Peyer's patch (tissue), 4 donors: Measurements from ENCODE around the gene TTC38. TPM values are rescaled to one million over a fixed set of nuclear protein-coding genes. Genes with fewer than 3 reads are reported as not detected.
A peak's percentile ranks its signal among the peaks of the same experiment; 100 is the strongest.

Experiments
- DNase-seq, 3 donors: peaks; one replicate each; pipeline ENCODE4 v3.0.0-alpha.2; 2017 to 2019
- H3K27ac ChIP-seq, 4 donors: fragments of 200-600 bp; sonication (generic); one replicate each; pipeline ENCODE4 v1.5.1; 2016 to 2019
- H3K27me3 ChIP-seq, 2 donors: fragments of 200-600 bp; sonication (generic); one replicate each; pipeline ENCODE4 v1.5.1; 2019
- H3K36me3 ChIP-seq, 3 donors: fragments of 200-600 bp; sonication (generic); one replicate each; pipeline ENCODE4 v1.5.1; 2016 to 2019
- H3K4me1 ChIP-seq, 4 donors: fragments of 200-600 bp; sonication (generic); one replicate each; pipeline ENCODE4 v1.5.1; 2016 to 2019
- H3K4me3 ChIP-seq, 4 donors: fragments of 200-600 bp; sonication (generic); 1 replicate in 3 of 4; 2 replicates in 1 of 4; pipeline ENCODE4 v1.5.1; 2016 to 2019; ENCODE audit warnings: mild to moderate bottlenecking in 1 of 4
- H3K9me3 ChIP-seq, 4 donors: fragments of 200-600 bp; sonication (generic); one replicate each; pipeline ENCODE4 v1.5.1; 2016 to 2019; ENCODE audit warnings: mild to moderate bottlenecking in 1 of 4
- POLR2A ChIP-seq, 2 donors: fragments of 450-650 bp; IDR thresholded peaks; one replicate each; pipeline ENCODE4 v1.5.1; 2017; ENCODE audit warnings: antibody characterized with exemption in 2 of 2, mild to moderate bottlenecking in 2 of 2, moderate library complexity in 2 of 2
- total RNA-seq, 4 donors: library from RNA; depleted of rRNA; stranded (reverse); fragments of >200 nt; gene quantifications; one replicate each; pipeline ENCODE4 v1.1.0, GENCODE V29; 2016
- TF ChIP-seq, protein P1 (sequence below), 6 experiments: fragments of 450-650 bp in 4 of 6; fragments of 200-600 bp in 2 of 6; sonication (generic) in 1 of 6; IDR thresholded peaks; one replicate each; pipeline ENCODE4 v1.5.1; 2017 to 2019; ENCODE audit warnings: antibody characterized with exemption in 6 of 6, mild to moderate bottlenecking in 3 of 6, moderate library complexity in 1 of 6

Gene TTC38
- total RNA-seq, 4 donors from 2014 or later = 173 to 606 (median 587) TPM

DNA sequence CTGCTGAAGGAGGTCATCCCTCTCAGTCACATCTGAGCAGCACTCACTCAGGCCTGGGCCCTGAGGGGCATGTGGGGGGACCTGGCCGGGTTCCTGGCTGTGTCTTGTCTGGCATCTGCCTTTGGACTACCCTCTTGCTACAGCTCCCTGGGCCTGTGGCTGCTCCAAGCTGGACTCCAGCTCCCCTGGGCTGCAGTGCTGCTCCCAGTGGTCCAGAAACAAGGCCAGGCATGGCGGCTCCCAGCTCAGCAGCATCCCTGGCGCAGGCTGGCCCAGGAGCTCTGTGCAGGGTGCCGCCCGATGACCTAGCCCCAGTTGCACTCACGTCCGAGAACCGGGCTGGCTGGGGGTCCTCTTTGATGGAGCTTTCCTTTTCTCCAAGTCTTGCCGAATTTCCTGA, 23.0 kb upstream of the TTC38 start:
- H3K27ac ChIP-seq = no peak overlapping the region
- no peak overlapping the region for H3K4me3 ChIP-seq
- DNase-seq = no peak
- H3K36me3 ChIP-seq = peaks cover 0 to 19% (median 0%) of the 10 kb centered on the region in 3 donors
- no peaks in the 10 kb centered on the region for H3K9me3 ChIP-seq
- H3K4me1 ChIP-seq = peaks cover 6 to 24% (median 11%) of the 10 kb centered on the region in 4 donors
- H3K27me3 ChIP-seq = no peaks in the 10 kb centered on the region
- TF ChIP-seq POLR2A (IDR thresholded peaks at IDR 0.05) = no peak
- TF ChIP-seq, protein P1, sequence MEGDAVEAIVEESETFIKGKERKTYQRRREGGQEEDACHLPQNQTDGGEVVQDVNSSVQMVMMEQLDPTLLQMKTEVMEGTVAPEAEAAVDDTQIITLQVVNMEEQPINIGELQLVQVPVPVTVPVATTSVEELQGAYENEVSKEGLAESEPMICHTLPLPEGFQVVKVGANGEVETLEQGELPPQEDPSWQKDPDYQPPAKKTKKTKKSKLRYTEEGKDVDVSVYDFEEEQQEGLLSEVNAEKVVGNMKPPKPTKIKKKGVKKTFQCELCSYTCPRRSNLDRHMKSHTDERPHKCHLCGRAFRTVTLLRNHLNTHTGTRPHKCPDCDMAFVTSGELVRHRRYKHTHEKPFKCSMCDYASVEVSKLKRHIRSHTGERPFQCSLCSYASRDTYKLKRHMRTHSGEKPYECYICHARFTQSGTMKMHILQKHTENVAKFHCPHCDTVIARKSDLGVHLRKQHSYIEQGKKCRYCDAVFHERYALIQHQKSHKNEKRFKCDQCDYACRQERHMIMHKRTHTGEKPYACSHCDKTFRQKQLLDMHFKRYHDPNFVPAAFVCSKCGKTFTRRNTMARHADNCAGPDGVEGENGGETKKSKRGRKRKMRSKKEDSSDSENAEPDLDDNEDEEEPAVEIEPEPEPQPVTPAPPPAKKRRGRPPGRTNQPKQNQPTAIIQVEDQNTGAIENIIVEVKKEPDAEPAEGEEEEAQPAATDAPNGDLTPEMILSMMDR (IDR thresholded peaks at IDR 0.05) = no peak

GRCh38 chr22:46245511-46245910, 22.3 kb upstream of the TTC38 start:
- DNase-seq = no peak
- Histone ChIP-seq H3K27me3 (no peaks in the 10 kb centered on the region), H3K9me3 (no peaks in the 10 kb centered on the region), H3K4me1 (peaks cover 1 to 17% (median 4%) of the 10 kb centered on the region in 4 donors), H3K27ac (no peak overlapping the region), H3K36me3 (peaks cover 0 to 15% (median 0%) of the 10 kb centered on the region in 3 donors), H3K4me3 (no peak overlapping the region)
- TF ChIP-seq, protein P1 (IDR thresholded peaks at IDR 0.05) = no peak
- TF ChIP-seq POLR2A (IDR thresholded peaks at IDR 0.05) = no peak

- Histone ChIP-seq H3K4me1 (peaks cover 0 to 19% (median 5%) of the 10 kb centered on the region in 4 donors), H3K4me3 (no peak overlapping the region), H3K27ac (no peak overlapping the region), H3K36me3 (peaks cover 0 to 15% (median 0%) of the 10 kb centered on the region in 3 donors), H3K9me3 (no peaks in the 10 kb centered on the region), H3K27me3 (no peaks in the 10 kb centered on the region)
- DNase-seq = no peak
- TF ChIP-seq, protein P1 (IDR thresholded peaks at IDR 0.05) = no peak
- TF ChIP-seq POLR2A (IDR thresholded peaks at IDR 0.05) = no peak
Measured at GRCh38 chr22:46246178-46246577, 21.6 kb upstream of the TTC38 start.

DNA sequence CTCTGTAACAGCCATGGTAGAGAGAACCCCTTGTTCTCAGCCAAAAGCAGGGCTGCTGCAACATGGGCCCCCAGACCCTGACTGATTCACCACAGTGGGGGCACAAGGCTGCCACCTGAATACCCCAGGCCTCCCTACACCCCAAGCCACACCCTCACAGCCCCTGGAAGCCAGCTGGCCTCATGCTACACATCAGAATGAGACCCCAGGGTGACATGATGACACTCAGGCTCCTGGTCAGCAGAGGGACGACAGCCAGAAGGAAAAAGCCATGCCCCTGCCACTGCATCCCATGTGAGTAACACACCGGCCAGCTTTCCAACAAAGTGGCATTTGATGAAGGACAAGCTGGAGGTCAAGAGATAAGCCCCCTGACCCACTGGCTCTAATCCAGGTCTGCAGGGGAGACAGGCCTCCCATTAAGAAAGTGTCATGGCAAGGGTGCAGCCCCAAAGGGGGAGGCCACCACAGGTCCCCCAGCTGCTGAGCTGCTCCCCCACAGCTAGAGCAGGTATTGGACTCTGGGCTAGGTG, 20.3 kb upstream of the TTC38 start:
- Histone ChIP-seq H3K9me3 (no peaks in the 10 kb centered on the region), H3K27me3 (no peaks in the 10 kb centered on the region), H3K27ac (no peak overlapping the region), H3K4me3 (no peak overlapping the region), H3K36me3 (peaks cover 0 to 15% (median 0%) of the 10 kb centered on the region in 3 donors), H3K4me1 (peaks cover 0 to 21% (median 5%) of the 10 kb centered on the region in 4 donors)
- DNase-seq = no peak
- TF ChIP-seq POLR2A (IDR thresholded peaks at IDR 0.05) = no peak
- TF ChIP-seq, protein P1 (IDR thresholded peaks at IDR 0.05) = no peak

DNA sequence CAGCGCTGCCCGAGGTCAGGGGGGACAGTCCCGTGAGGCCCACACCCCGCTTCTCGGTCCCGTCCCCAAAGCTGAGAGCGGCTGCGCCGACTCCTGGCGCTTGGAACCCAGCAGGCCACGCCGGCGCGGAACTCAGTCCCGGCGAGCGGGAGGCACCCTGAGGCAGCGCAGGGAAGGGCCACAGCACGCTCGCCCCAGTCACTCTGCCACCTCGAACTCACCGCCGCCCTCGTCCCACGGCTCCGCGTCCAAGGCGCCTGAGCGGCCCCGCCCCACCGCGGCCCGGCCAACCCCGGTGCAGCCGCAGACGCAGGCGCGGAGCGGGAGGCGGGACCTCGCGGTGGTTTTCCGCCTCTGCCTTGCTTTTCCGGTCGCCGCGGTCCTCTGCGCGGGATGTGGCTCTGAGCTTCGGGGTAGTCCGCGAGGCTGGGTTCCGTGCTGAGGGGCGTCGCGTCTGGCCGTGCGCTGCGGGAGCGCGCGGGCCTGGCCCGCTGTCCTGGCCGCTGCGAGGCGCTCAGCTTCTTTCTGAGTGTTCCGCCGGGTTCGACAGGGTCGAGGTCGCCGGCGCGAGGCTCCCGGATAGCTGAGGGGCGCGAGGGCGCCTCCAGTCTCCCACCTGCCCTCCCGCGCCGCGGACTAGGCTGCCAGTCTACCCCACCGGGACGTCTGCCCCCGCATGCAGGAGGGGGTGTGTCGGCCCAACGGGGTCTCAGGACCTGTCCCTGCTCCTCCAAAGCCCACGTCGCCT, 17.6 kb upstream of the TTC38 start, which contains the start of gene CDPF1:
Gene CDPF1 (minus strand): TSS at position 259 of the 748 bp plus-strand sequence. CDS start 2,009 bp downstream, outside the sequence.
- no peaks in the 10 kb centered on the region for H3K9me3 ChIP-seq
- no peaks in the 10 kb centered on the region for H3K36me3 ChIP-seq
- DNase-seq = peak; percentile 88 to 97 (median 97)
- H3K4me1 ChIP-seq = peaks cover 0 to 20% (median 5%) of the 10 kb centered on the region in 4 donors
- no peaks in the 10 kb centered on the region for H3K27me3 ChIP-seq
- peak within 1 kb of the TSS; percentile 65 to 79 (median 76) for H3K4me3 ChIP-seq
- H3K27ac ChIP-seq = peak within 1 kb of the TSS; percentile 85 to 92 (median 90)
- peak; percentile 79 to 96 for TF ChIP-seq POLR2A (IDR thresholded peaks at IDR 0.05)
- TF ChIP-seq, protein P1 (IDR thresholded peaks at IDR 0.05) = peak in 2 of 6 experiments; percentile 29 to 38
